ENCODE results near the gene MS4A7. TPM values are rescaled to one million over a fixed set of nuclear protein-coding genes. Genes with fewer than 3 reads are reported as not detected.

The MS4A7 gene
- total and polyA plus RNA-seq, 8 donors, result 0.58 to 43.3 (median 13.3) TPM; not detected in 1

- Histone ChIP-seq H3K4me3 (no peak overlapping the region), H3K27me3 (peaks cover 0 to 13% (median 0%) of the 10 kb centered on the region in 3 donors), H3K4me1 (peaks cover 0 to 18% (median 7%) of the 10 kb centered on the region in 4 donors), H3K27ac (no peak overlapping the region), H3K9me3 (no peaks in the 10 kb centered on the region), H3K36me3 (no peaks in the 10 kb centered on the region)
- TF ChIP-seq EP300 (IDR thresholded peaks at IDR 0.05) (no peak), POLR2A (IDR thresholded peaks at IDR 0.05) (no peak), CTCF (IDR thresholded peaks at IDR 0.05) (no peak), POLR2AphosphoS5 (IDR thresholded peaks at IDR 0.05) (no peak)
- intact Hi-C loops (cut with DNase I; ENCODE audit: low total_unique reads), result no loop called here
- no peak for DNase-seq
- 32 to 57% (median 43%) methylated on average over 2 of the region's 2 CpGs for WGBS, 5 donors
Observed at GRCh38 chr11:60367009-60367408, 11.3 kb upstream of the MS4A7 start.

- no peak for DNase-seq
- Histone ChIP-seq H3K27me3 (peaks cover 0 to 13% (median 0%) of the 10 kb centered on the region in 3 donors), H3K36me3 (no peaks in the 10 kb centered on the region), H3K27ac (no peak overlapping the region), H3K4me1 (peaks cover 0 to 18% (median 7%) of the 10 kb centered on the region in 4 donors), H3K4me3 (no peak overlapping the region), H3K9me3 (no peaks in the 10 kb centered on the region)
- WGBS, 5 donors, result 93 to 97% (median 96%) methylated on average over 18 to 19 of the region's 19 CpGs
- TF ChIP-seq CTCF (IDR thresholded peaks at IDR 0.05), result no peak
- no peak for TF ChIP-seq EP300 (IDR thresholded peaks at IDR 0.05)
- no peak for TF ChIP-seq POLR2A (IDR thresholded peaks at IDR 0.05)
- TF ChIP-seq POLR2AphosphoS5 (IDR thresholded peaks at IDR 0.05), result no peak
- intact Hi-C loops (cut with DNase I; ENCODE audit: low total_unique reads), result no loop called here
Observed at GRCh38 chr11:60367896-60368295, 10.4 kb upstream of the MS4A7 start.

GRCh38 chr11:60370252-60370810 is 8.0 kb upstream of the MS4A7 start:
- 11 to 43% (median 28%) methylated on average over 2 of the region's 2 CpGs for WGBS, 5 donors
- H3K36me3 ChIP-seq, result no peaks in the 10 kb centered on the region
- DNase-seq, result no peak
- peaks cover 0 to 18% (median 7%) of the 10 kb centered on the region in 4 donors for H3K4me1 ChIP-seq
- TF ChIP-seq CTCF (IDR thresholded peaks at IDR 0.05) (no peak), POLR2AphosphoS5 (IDR thresholded peaks at IDR 0.05) (no peak)
- no peak overlapping the region for H3K4me3 ChIP-seq
- no peaks in the 10 kb centered on the region for H3K9me3 ChIP-seq
- H3K27me3 ChIP-seq, result peaks cover 0 to under 1% (median 0%) of the 10 kb centered on the region in 3 donors
- intact Hi-C loops (cut with DNase I; ENCODE audit: low total_unique reads), result no loop called here
- peak overlapping the region in 4 of 5 donors; percentile 31 to 76 (median 46) for H3K27ac ChIP-seq

GRCh38 chr11:60370811-60371298 is 7.5 kb upstream of the MS4A7 start:
- Histone ChIP-seq H3K27me3 (no peaks in the 10 kb centered on the region), H3K27ac (peak overlapping the region in 4 of 5 donors; percentile 31 to 76 (median 46)), H3K9me3 (no peaks in the 10 kb centered on the region), H3K4me3 (no peak overlapping the region), H3K4me1 (peaks cover 0 to 18% (median 7%) of the 10 kb centered on the region in 4 donors), H3K36me3 (no peaks in the 10 kb centered on the region)
- 14 to 32% (median 30%) methylated on average over 5 of the region's 5 CpGs for WGBS, 5 donors
- intact Hi-C loops (cut with DNase I; ENCODE audit: low total_unique reads), result no loop called here
- TF ChIP-seq POLR2A (IDR thresholded peaks at IDR 0.05) (no peak), POLR2AphosphoS5 (IDR thresholded peaks at IDR 0.05) (peak in 2 of 3 donors; percentile 29 to 39), CTCF (IDR thresholded peaks at IDR 0.05) (no peak)
- DNase-seq, result peak in 1 of 2 donors; percentile 75

All from stomach (tissue), 9 donors.